COLO668 (cell line): ENCODE data around the gene TMEM8B.
"Not testable (repeated sequence)": the region's sequence is repeated elsewhere in the genome, so short reads cannot be mapped to it uniquely, and the experiment has no call there.

Experiments
- DNase-seq: peaks from one replicate; lab custom pipeline; 2025; ENCODE audit not compliant: unreplicated experiment; lab: John Stamatoyannopoulos, UW

The TMEM8B gene

DNA sequence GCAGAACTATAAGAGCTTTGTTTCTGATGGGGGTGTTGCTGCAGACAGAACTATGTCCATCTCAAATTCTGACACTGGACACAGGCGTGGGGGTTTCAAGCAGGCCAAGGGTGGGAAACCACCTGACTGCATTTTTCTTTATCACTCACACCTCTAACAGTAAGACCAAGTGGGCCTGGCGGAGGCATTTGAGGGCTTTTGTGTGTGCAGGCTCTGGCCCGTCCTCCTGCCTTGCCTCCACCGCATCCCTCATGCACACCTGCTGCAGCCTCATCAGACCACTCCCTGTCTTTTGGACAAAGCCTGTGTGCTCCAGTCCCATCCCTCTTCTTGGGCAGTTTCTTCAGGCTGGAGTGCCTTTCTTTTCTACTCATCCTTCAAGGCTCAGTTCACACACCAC is 33.3 kb downstream of the TMEM8B start:
- no peak for DNase-seq

DNA sequence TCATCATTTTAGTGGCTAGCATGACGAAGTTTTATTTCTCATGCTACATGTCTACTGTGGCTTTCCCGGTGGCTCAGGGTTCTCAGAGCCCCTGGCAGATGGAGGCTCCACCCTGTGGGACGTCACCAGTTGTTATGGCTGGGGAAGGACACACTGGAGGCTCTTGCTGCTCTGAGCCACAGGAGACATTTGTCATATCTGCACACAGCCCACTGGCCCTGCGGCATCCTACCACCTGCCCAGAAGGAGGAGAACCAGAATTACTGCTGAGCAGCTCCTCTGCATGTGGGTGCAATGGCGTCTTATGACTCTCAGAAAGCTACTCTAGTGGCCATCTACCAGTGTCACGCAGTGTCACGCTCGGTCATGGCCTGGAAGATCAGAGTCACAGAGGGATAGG is 34.6 kb downstream of the TMEM8B start:
- DNase-seq, result no peak

DNA sequence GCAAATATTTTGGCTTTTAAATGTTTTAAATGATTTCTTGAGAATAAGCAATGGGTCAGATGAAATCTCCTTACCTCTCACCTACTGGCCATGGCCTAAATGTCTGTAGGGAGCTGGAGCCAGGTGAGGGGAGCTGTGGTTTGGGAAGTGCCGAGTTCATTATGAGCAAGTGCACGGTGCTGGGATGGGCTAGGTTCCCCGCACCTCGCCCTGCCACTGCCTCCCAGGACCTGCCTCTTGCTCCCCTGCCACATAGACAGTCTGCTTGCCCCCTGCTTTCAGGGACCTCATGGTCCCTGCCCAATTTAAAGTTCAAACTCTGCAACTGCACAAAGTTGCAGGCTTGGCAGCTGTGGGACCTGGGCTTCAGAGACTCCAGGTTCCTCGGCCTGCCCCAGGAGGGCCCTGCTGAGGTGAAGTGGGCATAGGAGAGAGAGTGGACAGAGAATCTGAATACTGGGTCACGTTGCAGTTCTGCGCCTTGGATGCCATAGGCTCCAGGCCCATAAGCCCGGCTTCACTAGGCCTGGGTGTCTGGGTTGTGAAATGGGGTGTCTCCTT is 35.7 kb downstream of the TMEM8B start:
- DNase-seq, result no peak

DNA sequence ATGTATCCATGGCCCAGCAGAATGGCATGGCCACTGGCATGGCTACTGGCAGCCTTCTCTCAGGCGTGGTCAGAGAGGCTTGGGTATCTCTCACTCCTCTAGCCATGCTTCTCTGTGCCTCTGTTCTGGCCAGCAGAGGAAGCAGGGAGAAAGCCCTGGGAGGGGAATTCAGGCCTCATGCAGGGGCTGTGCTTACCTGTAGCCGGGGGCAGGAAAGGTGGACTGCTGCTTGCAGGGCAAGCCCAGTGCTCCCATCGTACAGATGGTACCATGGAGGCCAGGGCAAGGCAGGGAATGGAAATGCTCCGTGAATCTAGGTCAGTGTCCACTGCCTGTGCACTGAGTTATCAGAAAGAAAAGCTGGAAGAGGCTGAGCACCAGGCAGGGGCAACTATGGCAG is 38.5 kb downstream of the TMEM8B start:
- DNase-seq, result no peak

DNA sequence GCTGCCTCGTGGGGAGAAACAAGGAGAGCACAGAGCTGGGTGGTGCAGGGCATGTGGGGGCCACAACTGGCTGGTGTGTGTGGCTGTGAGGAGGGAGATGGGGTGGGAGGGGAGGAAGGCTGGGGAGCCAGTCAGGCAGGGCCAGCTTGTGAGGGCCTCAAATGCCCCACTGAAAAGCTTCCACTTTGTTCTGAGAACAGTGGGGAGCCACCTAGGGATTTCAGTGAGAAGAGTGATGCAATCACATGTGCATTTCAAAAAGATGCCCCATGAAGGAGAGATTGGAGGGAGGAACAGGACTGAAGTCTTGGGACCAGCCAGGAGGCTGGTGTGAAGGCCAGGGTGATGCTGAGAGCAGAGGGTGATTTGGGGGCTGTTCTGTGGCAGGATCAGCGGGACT is 39.9 kb downstream of the TMEM8B start:
- DNase-seq, result no peak

DNA sequence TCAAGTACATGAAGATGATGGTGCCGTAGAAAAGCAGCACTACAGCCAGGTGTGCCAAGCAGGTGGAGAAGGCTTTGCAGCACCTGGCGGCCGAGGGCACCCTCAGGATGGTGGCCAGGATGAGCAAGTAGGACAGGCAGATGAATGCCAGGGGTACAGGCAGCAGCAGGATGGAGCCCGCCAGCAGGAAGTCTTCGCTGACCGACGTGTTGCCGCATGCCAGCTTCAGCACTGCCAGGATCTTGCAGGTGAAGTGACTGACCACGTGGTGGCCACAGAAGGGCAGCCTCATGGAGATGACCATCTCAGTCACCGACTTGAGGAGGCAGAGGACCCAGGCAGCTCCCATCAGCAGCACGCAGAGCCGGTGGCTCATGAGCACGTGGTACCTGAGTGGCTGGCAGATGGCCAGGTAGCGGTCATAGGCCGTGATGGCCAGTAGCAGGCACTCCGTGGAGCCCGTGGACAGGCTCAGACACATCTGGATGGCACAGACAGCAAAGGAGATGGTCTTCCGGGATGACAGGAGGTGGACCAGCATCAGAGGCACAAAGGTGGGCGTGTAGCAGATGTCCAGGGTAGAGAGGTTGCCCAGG is 40.7 kb downstream of the TMEM8B start:
- no peak for DNase-seq

DNA sequence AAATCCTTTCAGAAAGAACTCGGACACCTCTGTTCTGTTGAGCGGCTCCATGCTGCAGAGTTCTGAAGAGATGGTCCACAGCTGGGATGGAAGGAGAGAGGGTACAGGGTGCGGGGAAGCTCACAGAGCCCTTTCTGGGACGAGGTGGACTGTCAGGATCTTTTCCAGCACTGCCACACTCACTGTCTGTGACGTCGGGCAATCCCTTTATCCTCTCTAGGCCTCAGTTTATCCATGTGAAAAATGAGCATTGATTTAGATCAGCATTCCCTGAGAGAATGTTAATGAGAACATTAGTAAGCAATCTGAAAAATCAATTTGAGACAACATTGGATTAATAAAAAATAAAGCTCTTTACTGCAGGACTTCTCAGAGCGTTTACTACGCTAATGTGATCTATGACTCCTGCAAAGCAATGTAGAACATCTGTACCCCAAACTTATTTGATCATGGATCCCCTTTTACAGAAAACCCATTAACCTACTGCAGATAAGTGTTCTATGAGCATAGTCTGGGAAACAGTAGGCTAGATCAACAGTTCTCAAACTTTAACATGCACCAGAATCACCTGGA is 41.4 kb downstream of the TMEM8B start, which contains the start of gene OR13J1:
OR13J1 (minus strand) TSS at position 51 of the 573 bp plus-strand sequence; CDS start at position 51, 0 bp downstream.
- no peak for DNase-seq

DNA sequence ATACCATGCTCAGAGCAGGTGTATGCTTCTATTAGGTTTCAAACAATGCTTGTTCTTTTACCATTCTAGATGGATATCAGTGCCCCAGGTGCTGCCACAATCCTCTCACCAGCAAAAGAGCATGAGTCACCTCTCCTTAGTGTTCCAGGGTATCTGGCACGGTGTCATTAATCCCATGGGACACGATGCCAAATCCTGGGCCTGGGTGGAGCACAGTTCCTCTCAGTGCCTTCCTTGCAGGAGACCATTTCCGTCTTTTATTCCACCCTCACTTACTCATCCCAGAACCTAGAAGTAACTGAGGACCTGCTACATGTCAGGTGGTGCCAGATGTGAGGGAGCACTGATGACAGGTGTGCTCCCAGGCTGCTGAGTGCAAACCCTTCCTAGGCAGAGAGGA is 42.5 kb downstream of the TMEM8B start:
- DNase-seq, result no peak

DNA sequence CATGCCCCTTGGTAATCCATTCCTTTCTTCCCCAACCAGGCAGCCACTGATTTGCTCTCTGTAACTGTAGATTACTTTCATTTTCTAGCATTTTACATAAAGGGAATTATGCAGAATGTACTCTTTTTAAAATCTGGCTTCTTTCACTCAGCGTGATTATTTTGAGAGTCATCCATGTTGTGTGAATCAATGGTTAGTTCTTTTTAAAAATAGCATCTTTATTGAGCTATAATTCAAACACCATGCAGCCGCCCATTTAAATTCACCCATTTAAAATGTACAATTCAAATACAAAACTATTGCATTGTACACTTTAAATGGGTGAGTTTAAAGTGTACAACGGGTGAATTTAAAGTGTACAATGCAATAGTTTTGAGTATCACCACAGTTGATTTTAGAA is 43.5 kb downstream of the TMEM8B start:
- DNase-seq, result no peak

DNA sequence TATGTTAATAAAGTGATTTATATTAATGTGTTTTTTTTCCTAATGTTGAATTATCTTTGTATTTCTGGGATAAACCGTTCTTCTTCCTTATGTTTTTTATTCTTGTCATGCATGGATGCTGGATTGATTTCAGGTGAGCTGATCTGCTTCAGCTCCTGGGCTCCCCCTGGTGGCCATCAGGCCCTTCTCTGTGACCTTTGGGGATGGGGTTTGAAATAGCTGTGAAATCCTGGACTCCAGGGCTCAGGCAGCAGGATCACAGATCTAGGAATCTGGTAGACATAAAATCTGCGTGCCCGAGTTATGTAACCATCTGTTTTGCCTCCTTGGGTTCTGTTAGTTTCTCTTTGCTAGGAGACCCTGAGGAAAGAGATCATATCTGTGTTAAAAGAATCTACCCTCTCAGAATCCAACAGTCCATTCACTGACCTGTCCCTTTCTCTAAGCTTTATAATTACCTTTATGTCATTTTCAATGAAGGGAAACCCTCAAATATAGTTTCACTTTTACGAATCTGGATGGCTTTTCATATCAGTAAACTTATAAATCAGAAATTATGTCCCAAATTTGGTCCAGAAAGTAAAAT is 53.3 kb downstream of the TMEM8B start:
- DNase-seq, result peak; percentile 80

DNA sequence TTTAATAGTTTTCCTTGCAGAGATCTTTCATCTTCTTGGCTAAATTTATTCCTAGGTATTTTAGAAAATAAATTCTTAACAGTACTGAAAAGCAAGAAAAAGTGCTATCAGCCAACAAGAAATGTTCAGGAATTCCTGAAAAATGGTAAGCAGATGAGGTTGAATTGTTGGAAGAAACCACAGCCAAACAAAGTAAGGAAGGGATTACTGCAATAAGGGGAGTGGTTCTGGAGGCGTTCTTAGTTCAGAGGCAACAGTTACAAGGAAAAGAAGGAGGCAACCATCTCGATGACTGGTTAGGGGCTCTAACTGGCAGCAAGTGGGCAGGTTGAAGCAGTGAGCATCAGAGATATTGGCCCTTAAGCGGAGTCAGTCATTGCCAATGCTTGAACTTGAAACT is 54.0 kb downstream of the TMEM8B start:
- no peak for DNase-seq

DNA sequence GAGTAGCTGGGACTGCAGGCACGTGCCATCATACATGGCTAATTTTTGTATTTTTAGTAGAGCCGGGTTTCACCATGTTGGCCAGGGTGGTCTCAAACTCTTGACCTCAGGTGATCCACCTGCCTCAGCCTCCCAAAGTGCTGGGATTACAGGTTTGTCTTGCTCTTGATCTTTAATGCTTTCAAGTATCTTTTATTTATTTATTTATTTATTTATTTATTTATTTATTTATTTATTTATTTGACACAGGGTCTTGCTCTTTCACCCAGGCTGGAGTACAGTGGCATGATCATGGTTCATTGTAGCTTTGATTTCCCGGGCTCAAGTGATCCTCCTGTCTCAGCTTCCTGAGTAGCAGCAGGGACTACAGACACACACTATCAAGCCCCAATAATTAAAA is 55.9 kb downstream of the TMEM8B start:
- not testable (repeated sequence) for DNase-seq

DNA sequence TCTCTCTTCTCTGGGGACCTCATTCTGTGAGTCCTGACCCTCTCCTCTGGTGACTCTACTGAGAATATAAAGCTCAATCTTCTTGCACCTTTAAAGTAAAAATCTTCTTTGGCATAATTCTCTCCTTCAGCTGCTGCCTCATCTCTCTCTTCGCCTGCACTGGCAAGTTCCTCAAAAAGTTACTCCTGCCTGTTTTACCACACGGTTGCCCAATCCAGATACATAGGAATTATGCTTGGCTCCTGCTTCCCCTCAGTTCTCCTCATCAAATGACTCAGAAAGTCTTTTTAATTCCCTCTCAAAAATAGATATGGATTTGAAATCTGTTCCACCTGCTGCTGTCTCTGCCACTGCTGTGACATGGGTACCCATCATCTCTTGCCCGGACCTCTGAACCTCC is 62.6 kb downstream of the TMEM8B start:
- DNase-seq, result no peak

DNA sequence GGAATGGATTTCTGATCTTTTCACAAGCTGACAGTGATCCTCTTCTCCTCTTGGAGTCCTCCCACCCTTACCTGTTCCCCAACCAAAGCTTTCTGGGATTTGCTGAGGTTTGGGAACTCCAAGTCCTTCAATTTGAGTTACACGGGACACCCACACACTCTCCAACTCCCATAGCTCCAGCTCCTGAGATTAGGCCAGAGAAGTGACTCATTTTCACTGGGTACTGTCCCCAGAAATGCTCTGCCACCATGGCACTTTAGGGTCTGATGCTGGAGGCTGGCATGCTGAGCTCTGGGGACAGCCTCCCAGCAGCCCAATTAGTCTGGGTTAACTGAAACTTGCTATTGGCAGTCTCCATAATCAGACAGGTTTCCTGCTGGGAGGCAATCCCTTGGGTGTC is 63.0 kb downstream of the TMEM8B start:
- DNase-seq, result no peak

DNA sequence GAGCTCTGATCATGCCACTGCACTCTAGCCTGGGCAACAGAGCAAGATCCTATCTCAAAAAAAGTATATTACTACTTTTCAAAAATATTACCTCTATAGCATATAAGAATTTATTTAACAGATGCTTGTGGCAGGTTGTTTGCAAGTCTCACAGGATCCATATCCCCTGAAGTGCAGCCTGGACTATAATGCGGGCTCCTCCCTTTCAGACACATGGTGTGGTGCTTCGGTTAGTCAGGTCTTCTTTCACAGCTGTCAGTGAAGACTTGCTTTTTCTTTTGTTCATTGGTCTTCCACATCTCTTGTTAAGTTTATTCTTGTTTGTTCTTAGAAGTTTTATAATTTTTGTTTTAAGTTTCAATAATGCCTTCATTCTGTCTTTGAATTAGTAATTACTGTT is 67.5 kb downstream of the TMEM8B start:
- DNase-seq, result no peak

DNA sequence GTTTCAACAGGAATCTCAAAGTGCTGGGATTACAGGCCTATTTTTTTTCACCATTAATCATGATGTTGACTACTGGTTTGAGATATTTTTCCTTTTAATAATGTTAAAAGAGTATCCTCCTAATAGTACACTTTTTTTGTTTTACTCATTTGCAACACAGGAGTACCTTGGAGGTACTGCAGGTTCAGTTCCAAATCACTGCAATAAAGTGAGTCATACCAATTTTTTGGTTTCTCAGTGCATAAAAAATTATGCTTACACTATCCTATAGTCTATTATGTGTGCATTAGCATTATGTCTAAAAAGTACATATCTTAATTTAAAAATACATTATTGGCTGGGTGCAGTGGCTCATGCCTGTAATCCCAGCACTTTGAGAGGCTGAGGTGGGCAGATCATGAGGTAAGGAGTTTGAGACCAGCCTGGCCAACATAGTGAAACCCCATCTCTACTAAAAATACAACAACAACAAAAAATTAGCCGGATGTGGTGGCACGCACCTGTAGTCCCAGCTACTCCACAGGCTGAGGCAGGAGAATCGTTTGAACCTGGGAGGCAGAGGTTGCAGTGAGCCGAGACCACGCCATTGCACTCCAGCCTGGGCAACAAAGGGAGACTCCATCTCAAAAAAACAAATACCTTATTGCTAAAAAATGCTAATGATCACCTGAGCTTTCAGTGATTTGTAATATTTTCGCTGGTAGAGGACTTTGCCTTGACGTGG is 68.5 kb downstream of the TMEM8B start:
- not testable (repeated sequence) for DNase-seq

DNA sequence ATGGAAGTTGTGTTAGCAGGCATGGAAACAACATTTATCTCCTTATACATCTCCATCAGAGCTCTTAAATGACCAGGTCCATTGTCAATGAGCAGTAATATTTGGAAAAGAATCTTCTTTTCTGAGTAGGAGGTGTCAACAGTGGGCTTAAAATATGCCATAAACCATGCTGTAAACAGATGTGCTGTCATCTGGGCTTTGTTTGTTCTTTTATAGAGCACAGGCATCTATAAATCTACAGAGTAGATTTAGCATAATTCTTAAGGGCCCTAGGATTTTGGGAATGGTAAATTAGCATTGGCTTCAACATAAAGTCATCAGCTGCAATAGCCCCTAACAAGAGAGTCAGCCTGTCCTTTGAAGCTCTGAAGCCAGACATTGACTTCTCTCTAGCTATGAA is 69.3 kb downstream of the TMEM8B start:
- no peak for DNase-seq

DNA sequence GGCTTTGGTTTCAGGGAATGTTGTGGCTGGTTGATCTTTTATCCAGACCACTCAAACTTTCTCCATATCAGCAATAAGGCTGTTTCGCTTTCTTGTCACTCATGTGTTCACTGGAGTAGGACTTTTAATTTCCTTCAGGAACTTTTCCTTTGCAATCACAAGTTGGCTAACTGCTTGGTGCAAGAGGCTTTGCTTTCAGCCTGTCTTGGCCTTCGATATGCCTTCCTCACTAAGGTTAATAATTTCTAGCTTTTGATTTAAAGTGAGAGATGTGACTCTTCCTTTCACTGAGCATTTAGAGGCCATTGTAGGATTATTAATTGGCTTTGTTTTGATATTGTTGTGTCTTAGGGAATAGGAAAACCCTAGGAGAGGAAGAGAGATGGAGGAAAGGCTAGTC is 70.0 kb downstream of the TMEM8B start:
- DNase-seq, result no peak

DNA sequence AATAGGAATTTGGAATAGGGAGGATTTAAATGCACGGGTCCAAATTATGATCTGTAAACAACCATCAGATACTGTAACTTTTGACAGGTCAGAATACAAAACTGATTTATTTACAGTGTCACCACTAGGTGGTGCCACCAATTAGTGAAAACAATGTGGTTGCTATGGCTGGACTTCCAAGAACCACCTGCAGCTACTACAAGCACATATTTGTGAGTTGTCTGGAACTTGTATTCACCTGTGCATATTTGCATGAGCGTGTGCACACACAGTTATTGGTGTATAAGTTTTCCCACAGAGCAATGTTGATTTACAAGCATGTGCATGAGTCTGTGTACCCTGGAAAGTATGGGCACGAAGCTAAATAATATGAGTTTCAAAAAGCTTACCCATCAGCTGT is 74.0 kb downstream of the TMEM8B start:
- peak; percentile 12 for DNase-seq

DNA sequence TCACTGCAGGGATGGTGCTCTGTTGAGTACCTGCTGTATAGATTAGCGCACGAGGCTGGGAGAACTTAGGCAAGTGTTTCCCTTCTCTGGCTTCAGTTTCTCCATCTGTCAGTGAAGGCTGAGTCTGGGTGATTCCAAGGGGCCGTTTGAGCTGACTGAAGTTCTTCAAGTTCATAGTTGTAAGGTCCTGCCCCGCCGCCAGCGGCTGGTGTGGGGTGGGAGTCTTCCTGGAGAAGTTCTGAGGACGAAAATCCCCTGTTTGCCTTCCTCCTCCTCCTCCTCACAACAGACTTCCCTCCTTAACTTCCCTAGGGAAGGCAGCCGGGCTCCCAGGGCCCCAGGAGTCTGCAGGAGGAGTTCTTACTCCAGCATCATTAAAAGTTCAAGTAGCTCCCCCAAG is 75.3 kb downstream of the TMEM8B start:
- DNase-seq, result no peak

DNA sequence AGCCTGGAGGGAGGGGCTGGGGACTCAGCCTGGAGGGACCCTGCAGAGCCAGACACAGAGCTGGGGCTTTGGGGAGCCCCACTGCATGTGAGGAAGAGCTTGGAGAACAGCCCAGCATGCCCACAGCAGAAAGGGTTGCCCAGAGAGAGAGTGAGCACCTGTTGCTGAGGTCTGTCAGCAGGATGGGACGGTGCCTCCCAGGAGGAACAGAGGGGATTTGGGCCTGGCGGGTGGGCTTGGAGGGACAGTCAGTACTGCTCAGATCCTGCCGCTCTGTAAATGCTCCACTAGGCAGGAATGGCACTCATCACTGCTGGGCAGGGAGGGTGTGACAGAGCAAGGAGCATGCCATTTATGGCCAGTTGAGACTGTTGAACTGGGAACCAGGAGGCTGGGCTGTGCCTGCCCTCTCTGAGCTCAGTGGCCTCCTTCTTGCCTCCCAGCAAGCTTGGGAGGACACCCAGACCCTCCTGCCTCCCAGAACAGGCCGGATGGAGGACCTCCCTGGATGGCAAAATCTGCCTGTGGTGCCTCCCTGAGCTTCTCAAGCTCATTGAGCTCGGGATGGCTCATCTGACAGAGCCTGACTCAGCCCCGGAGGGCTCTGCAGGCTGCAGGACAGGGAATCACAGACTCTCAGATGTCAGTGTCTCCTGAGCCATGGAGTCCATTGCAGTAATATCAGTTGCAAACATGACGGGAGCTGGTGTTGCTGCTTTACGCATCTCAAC is 76.2 kb downstream of the TMEM8B start:
- no peak for DNase-seq
